ENCODE results near the gene PSMD7. TPM values are rescaled to one million over a fixed set of nuclear protein-coding genes. Genes with fewer than 3 reads are reported as not detected.

Gene PSMD7
- total RNA-seq, 1 donor from 2014 or later: 114 TPM

DNA sequence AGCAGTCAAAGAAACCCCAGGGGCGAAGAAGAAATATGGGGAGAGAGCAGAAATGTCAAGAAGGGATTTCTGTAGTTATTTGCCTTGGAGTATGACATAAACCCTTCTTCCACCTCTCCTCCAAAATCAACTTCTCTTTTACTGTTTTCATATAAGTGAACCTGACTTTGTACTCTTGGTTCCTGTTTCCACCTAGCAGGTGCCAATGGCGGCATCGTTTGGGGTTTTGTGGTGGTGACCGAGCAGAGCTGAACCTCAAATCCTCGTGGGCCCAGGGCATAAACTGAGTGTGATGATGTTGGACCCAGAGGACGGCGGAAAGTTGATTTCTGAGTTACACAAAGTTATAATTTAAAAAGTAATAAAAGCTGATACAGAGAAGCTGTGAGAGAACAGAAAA lies 39.6 kb upstream of the PSMD7 start:
- TF ChIP-seq, protein P1, sequence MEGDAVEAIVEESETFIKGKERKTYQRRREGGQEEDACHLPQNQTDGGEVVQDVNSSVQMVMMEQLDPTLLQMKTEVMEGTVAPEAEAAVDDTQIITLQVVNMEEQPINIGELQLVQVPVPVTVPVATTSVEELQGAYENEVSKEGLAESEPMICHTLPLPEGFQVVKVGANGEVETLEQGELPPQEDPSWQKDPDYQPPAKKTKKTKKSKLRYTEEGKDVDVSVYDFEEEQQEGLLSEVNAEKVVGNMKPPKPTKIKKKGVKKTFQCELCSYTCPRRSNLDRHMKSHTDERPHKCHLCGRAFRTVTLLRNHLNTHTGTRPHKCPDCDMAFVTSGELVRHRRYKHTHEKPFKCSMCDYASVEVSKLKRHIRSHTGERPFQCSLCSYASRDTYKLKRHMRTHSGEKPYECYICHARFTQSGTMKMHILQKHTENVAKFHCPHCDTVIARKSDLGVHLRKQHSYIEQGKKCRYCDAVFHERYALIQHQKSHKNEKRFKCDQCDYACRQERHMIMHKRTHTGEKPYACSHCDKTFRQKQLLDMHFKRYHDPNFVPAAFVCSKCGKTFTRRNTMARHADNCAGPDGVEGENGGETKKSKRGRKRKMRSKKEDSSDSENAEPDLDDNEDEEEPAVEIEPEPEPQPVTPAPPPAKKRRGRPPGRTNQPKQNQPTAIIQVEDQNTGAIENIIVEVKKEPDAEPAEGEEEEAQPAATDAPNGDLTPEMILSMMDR (conservative IDR thresholded peaks at IDR 0.05): no peak
- Mint-ChIP-seq H3K4me1 (no peaks in the 10 kb centered on the region), H3K27ac (ENCODE audit: unreplicated experiment) (no peak overlapping the region), H3K4me3 (no peak overlapping the region), H3K9me3 (no peaks in the 10 kb centered on the region), H3K27me3 (ENCODE audit: low read depth) (no peaks in the 10 kb centered on the region), H3K36me3 (ENCODE audit: low read depth) (no peaks in the 10 kb centered on the region)
- no peak for DNase-seq (ENCODE audit: low read depth, low spot score)

DNA sequence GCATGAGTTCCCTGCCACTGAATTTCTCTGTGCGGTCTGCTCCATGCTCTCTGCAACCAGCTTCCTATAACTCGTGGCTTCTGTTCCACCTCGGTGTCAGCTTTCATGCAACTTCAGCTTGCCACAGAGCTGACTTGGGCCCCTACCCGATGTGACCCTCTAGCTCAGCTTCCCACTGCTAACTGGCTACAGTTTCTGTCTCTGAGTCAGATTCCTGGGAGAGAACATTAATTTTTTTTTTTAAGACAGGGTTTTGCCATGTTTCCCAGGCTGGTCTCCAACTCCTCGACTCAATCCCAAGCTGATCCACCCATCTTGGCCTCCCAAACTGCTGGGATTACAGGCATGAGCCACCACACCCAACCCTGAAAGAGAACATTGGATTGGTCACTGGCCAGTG lies 35.5 kb upstream of the PSMD7 start:
- H3K27me3 Mint-ChIP-seq (ENCODE audit: low read depth): no peaks in the 10 kb centered on the region
- H3K36me3 Mint-ChIP-seq (ENCODE audit: low read depth): no peaks in the 10 kb centered on the region
- peaks cover 4% of the 10 kb centered on the region for H3K4me1 Mint-ChIP-seq
- TF ChIP-seq, protein P1 (conservative IDR thresholded peaks at IDR 0.05): no peak
- no peak overlapping the region for H3K27ac Mint-ChIP-seq (ENCODE audit: unreplicated experiment)
- no peaks in the 10 kb centered on the region for H3K9me3 Mint-ChIP-seq
- DNase-seq (ENCODE audit: low read depth, low spot score): no peak
- H3K4me3 Mint-ChIP-seq: no peak overlapping the region

DNA sequence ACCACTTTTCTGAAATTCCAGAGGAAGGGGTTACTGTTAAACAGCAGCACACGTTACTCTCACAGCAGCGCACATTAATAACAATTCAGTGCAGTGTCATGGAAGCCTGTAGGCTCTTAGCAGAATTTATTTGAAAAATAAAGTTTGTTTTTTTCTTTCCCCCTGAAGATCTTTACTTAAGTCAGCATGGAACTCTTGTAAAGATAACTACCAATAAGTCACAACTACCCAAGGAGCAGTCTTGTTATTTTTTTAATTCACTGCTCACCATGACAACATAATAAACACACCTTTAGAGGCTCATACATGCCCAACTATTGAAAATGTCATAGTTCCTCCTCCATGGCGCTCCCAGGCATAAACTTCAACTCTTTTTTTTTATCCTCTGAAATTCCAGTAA lies 31.8 kb upstream of the PSMD7 start:
- Mint-ChIP-seq H3K27ac (ENCODE audit: unreplicated experiment) (no peak overlapping the region), H3K9me3 (no peaks in the 10 kb centered on the region), H3K4me1 (peaks cover 9% of the 10 kb centered on the region), H3K4me3 (no peak overlapping the region), H3K36me3 (ENCODE audit: low read depth) (no peaks in the 10 kb centered on the region), H3K27me3 (ENCODE audit: low read depth) (peaks cover 9% of the 10 kb centered on the region)
- TF ChIP-seq, protein P1 (conservative IDR thresholded peaks at IDR 0.05): no peak
- DNase-seq (ENCODE audit: low read depth, low spot score): no peak

DNA sequence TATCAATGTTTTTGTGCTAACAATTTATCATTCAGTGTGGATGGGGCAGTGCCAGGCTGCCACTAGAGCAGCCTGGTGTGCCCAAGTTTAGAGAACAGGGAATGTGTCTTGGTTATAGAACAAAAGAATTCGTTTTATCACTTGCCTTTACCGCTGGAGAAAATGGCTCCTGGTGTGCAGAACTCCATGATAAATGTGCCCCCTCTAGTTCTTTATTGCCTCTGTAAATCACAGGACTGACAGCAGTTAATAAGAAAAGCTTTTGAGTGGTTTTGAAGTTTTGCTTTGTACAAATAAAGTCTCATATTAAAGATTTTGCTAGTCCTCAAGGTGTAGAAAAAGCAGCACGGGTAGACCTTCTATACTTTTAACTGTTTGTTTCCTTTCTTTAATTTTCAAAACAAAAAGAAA lies 28.2 kb upstream of the PSMD7 start:
- Mint-ChIP-seq H3K4me3 (no peak overlapping the region), H3K4me1 (peaks cover 9% of the 10 kb centered on the region), H3K27me3 (ENCODE audit: low read depth) (peaks cover 9% of the 10 kb centered on the region), H3K36me3 (ENCODE audit: low read depth) (no peaks in the 10 kb centered on the region), H3K9me3 (no peaks in the 10 kb centered on the region), H3K27ac (ENCODE audit: unreplicated experiment) (no peak overlapping the region)
- DNase-seq (ENCODE audit: low read depth, low spot score): no peak
- TF ChIP-seq, protein P1 (conservative IDR thresholded peaks at IDR 0.05): no peak

DNA sequence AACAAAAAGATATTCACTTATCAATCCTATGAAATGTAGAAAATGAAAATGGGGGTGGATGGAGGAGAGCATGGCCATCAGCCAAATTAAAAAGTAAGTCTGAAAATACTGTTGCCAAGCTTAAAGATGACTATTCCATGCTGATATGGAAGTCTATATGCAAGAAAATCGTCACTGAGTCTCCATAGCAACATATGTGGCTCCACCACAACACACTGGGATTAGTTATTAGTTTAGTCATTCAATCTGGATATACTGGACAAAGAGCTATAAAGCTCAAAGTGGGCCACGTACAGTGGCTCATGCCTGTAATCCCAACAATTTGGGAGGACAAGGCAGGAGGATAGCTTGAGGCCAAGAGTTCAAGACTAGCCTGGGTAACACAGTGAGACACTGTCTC lies 24.7 kb upstream of the PSMD7 start:
- no peak overlapping the region for H3K4me3 Mint-ChIP-seq
- peaks cover 8% of the 10 kb centered on the region for H3K4me1 Mint-ChIP-seq
- H3K36me3 Mint-ChIP-seq (ENCODE audit: low read depth): no peaks in the 10 kb centered on the region
- peaks cover 23% of the 10 kb centered on the region for H3K27me3 Mint-ChIP-seq (ENCODE audit: low read depth)
- no peak for DNase-seq (ENCODE audit: low read depth, low spot score)
- TF ChIP-seq, protein P1 (conservative IDR thresholded peaks at IDR 0.05): no peak
- H3K27ac Mint-ChIP-seq (ENCODE audit: unreplicated experiment): no peak overlapping the region
- H3K9me3 Mint-ChIP-seq: no peaks in the 10 kb centered on the region

Data from neural crest cell (in vitro differentiated cells).